ENCODE measurements around the gene CABP7.
A peak's percentile ranks its signal among the peaks of the same experiment; 100 is the strongest.

CABP7 gene

GRCh38 chr22:29715705-29716104, 4.1 kb upstream of the CABP7 start:
- Histone ChIP-seq H3K36me3 (ENCODE audit: insufficient read depth, low read depth, low read length) (no peaks in the 10 kb centered on the region), H3K27ac (ENCODE audit: low read length) (no peak overlapping the region), H3K9me3 (ENCODE audit: insufficient read depth, low read depth, low read length) (no peaks in the 10 kb centered on the region), H3K4me1 (ENCODE audit: insufficient read depth, low read length) (no peaks in the 10 kb centered on the region), H3K9ac (ENCODE audit: low read depth, low read length) (no peak overlapping the region), H3K4me3 (ENCODE audit: low read length) (no peak overlapping the region), H3K27me3 (ENCODE audit: insufficient read depth, low read length) (peaks cover 45% of the 10 kb centered on the region)

GRCh38 chr22:29716814-29717545, 2.8 kb upstream of the CABP7 start:
- Histone ChIP-seq H3K27me3 (ENCODE audit: insufficient read depth, low read length) (peaks cover 58% of the 10 kb centered on the region), H3K9ac (ENCODE audit: low read depth, low read length) (no peak overlapping the region), H3K4me1 (ENCODE audit: insufficient read depth, low read length) (no peaks in the 10 kb centered on the region), H3K27ac (ENCODE audit: low read length) (no peak overlapping the region), H3K9me3 (ENCODE audit: insufficient read depth, low read depth, low read length) (no peaks in the 10 kb centered on the region), H3K4me3 (ENCODE audit: low read length) (no peak overlapping the region), H3K36me3 (ENCODE audit: insufficient read depth, low read depth, low read length) (no peaks in the 10 kb centered on the region)

- no peaks in the 10 kb centered on the region for H3K36me3 ChIP-seq (ENCODE audit: insufficient read depth, low read depth, low read length)
These were observed 2.0 kb upstream of the CABP7 start for GRCh38 chr22:29717789-29718188.

GRCh38 chr22:29718949-29719898, 579 bp upstream of the CABP7 start:
- Histone ChIP-seq H3K27ac (ENCODE audit: low read length) (no peak overlapping the region), H3K9me3 (ENCODE audit: insufficient read depth, low read depth, low read length) (no peaks in the 10 kb centered on the region), H3K36me3 (ENCODE audit: insufficient read depth, low read depth, low read length) (no peaks in the 10 kb centered on the region), H3K27me3 (ENCODE audit: insufficient read depth, low read length) (peaks cover 74% of the 10 kb centered on the region), H3K9ac (ENCODE audit: low read depth, low read length) (no peak overlapping the region), H3K4me1 (ENCODE audit: insufficient read depth, low read length) (no peaks in the 10 kb centered on the region), H3K4me3 (ENCODE audit: low read length) (0 out of 2 replicates have a peak overlapping the region, but pooled peaks have one; percentile 38)

More at GRCh38 chr22:29717789-29718188, 2.0 kb upstream of the CABP7 start:
- Histone ChIP-seq H3K27ac (ENCODE audit: low read length) (no peak overlapping the region), H3K4me1 (ENCODE audit: insufficient read depth, low read length) (no peaks in the 10 kb centered on the region), H3K9ac (ENCODE audit: low read depth, low read length) (no peak overlapping the region), H3K27me3 (ENCODE audit: insufficient read depth, low read length) (peaks cover 59% of the 10 kb centered on the region), H3K4me3 (ENCODE audit: low read length) (no peak overlapping the region), H3K9me3 (ENCODE audit: insufficient read depth, low read depth, low read length) (no peaks in the 10 kb centered on the region)

GRCh38 chr22:29720811-29721323, 1.1 kb downstream of the CABP7 start:
- H3K4me1 ChIP-seq (ENCODE audit: insufficient read depth, low read length) = no peaks in the 10 kb centered on the region
- H3K9me3 ChIP-seq (ENCODE audit: insufficient read depth, low read depth, low read length) = no peaks in the 10 kb centered on the region
- peaks cover 86% of the 10 kb centered on the region for H3K27me3 ChIP-seq (ENCODE audit: insufficient read depth, low read length)
- H3K36me3 ChIP-seq (ENCODE audit: insufficient read depth, low read depth, low read length) = no peaks in the 10 kb centered on the region
- no peak overlapping the region for H3K27ac ChIP-seq (ENCODE audit: low read length)
- peak overlapping the region; percentile 46; the same call in 1 of the 2 replicates for H3K4me3 ChIP-seq (ENCODE audit: low read length)
- no peak overlapping the region for H3K9ac ChIP-seq (ENCODE audit: low read depth, low read length)

GRCh38 chr22:29722151-29722550, 2.3 kb downstream of the CABP7 start:
- no peak overlapping the region for H3K4me3 ChIP-seq (ENCODE audit: low read length)
- H3K9ac ChIP-seq (ENCODE audit: low read depth, low read length) = no peak overlapping the region
- peaks cover 92% of the 10 kb centered on the region for H3K27me3 ChIP-seq (ENCODE audit: insufficient read depth, low read length)
- no peaks in the 10 kb centered on the region for H3K9me3 ChIP-seq (ENCODE audit: insufficient read depth, low read depth, low read length)
- H3K36me3 ChIP-seq (ENCODE audit: insufficient read depth, low read depth, low read length) = no peaks in the 10 kb centered on the region
- no peaks in the 10 kb centered on the region; the same call in 1 of the 2 replicates for H3K4me1 ChIP-seq (ENCODE audit: insufficient read depth, low read length)
- no peak overlapping the region for H3K27ac ChIP-seq (ENCODE audit: low read length)

GRCh38 chr22:29722587-29722986, 2.8 kb downstream of the CABP7 start:
- Histone ChIP-seq H3K9me3 (ENCODE audit: insufficient read depth, low read depth, low read length) (no peaks in the 10 kb centered on the region), H3K27me3 (ENCODE audit: insufficient read depth, low read length) (peaks cover 88% of the 10 kb centered on the region), H3K4me1 (ENCODE audit: insufficient read depth, low read length) (no peaks in the 10 kb centered on the region; the same call in 1 of the 2 replicates), H3K4me3 (ENCODE audit: low read length) (no peak overlapping the region), H3K9ac (ENCODE audit: low read depth, low read length) (no peak overlapping the region), H3K36me3 (ENCODE audit: insufficient read depth, low read depth, low read length) (no peaks in the 10 kb centered on the region), H3K27ac (ENCODE audit: low read length) (no peak overlapping the region)

- Histone ChIP-seq H3K9me3 (ENCODE audit: insufficient read depth, low read depth, low read length) (no peaks in the 10 kb centered on the region), H3K27me3 (ENCODE audit: insufficient read depth, low read length) (peaks cover 76% of the 10 kb centered on the region), H3K4me3 (ENCODE audit: low read length) (no peak overlapping the region), H3K36me3 (ENCODE audit: insufficient read depth, low read depth, low read length) (no peaks in the 10 kb centered on the region), H3K27ac (ENCODE audit: low read length) (no peak overlapping the region), H3K4me1 (ENCODE audit: insufficient read depth, low read length) (no peaks in the 10 kb centered on the region; the same call in 1 of the 2 replicates), H3K9ac (ENCODE audit: low read depth, low read length) (no peak overlapping the region)
These were observed 4.0 kb downstream of the CABP7 start for GRCh38 chr22:29723766-29724165.

- Histone ChIP-seq H3K4me1 (ENCODE audit: insufficient read depth, low read length) (no peaks in the 10 kb centered on the region; the same call in 1 of the 2 replicates), H3K36me3 (ENCODE audit: insufficient read depth, low read depth, low read length) (no peaks in the 10 kb centered on the region), H3K9ac (ENCODE audit: low read depth, low read length) (no peak overlapping the region), H3K9me3 (ENCODE audit: insufficient read depth, low read depth, low read length) (no peaks in the 10 kb centered on the region), H3K4me3 (ENCODE audit: low read length) (no peak overlapping the region), H3K27me3 (ENCODE audit: insufficient read depth, low read length) (peaks cover 66% of the 10 kb centered on the region), H3K27ac (ENCODE audit: low read length) (no peak overlapping the region)
These were observed 5.0 kb downstream of the CABP7 start for GRCh38 chr22:29724843-29725242.

GRCh38 chr22:29726106-29726505, 6.3 kb downstream of the CABP7 start:
- H3K9ac ChIP-seq (ENCODE audit: low read depth, low read length) = no peak overlapping the region
- H3K36me3 ChIP-seq (ENCODE audit: insufficient read depth, low read depth, low read length) = no peaks in the 10 kb centered on the region
- no peaks in the 10 kb centered on the region for H3K9me3 ChIP-seq (ENCODE audit: insufficient read depth, low read depth, low read length)
- no peak overlapping the region for H3K4me3 ChIP-seq (ENCODE audit: low read length)
- H3K27ac ChIP-seq (ENCODE audit: low read length) = no peak overlapping the region
- H3K27me3 ChIP-seq (ENCODE audit: insufficient read depth, low read length) = peaks cover 56% of the 10 kb centered on the region
- H3K4me1 ChIP-seq (ENCODE audit: insufficient read depth, low read length) = no peaks in the 10 kb centered on the region; the same call in 1 of the 2 replicates

GRCh38 chr22:29726512-29727130, 6.8 kb downstream of the CABP7 start:
- Histone ChIP-seq H3K9ac (ENCODE audit: low read depth, low read length) (no peak overlapping the region), H3K36me3 (ENCODE audit: insufficient read depth, low read depth, low read length) (no peaks in the 10 kb centered on the region), H3K9me3 (ENCODE audit: insufficient read depth, low read depth, low read length) (no peaks in the 10 kb centered on the region), H3K27ac (ENCODE audit: low read length) (no peak overlapping the region), H3K27me3 (ENCODE audit: insufficient read depth, low read length) (peaks cover 51% of the 10 kb centered on the region), H3K4me3 (ENCODE audit: low read length) (no peak overlapping the region), H3K4me1 (ENCODE audit: insufficient read depth, low read length) (no peaks in the 10 kb centered on the region; the same call in 1 of the 2 replicates)
